GOT3 (cell line): ENCODE results near the gene TBX19.

Source experiments
- DNase-seq: peaks from one replicate; lab custom pipeline; 2025; ENCODE audit warnings: mixed read lengths; lab: John Stamatoyannopoulos, UW

The TBX19 gene

GRCh38 chr1:168281603-168282325 is 1.1 kb downstream of the TBX19 start:
- no peak for DNase-seq

- no peak for DNase-seq
Observed at GRCh38 chr1:168285521-168285790, 4.8 kb downstream of the TBX19 start.

- no peak for DNase-seq
Observed at GRCh38 chr1:168285971-168286927, 5.6 kb downstream of the TBX19 start.

GRCh38 chr1:168287237-168287664 is 6.6 kb downstream of the TBX19 start:
- DNase-seq: no peak

- DNase-seq: no peak
Observed at GRCh38 chr1:168288311-168289052, 7.8 kb downstream of the TBX19 start.

GRCh38 chr1:168291222-168291837 is 10.7 kb downstream of the TBX19 start:
- DNase-seq: no peak

- DNase-seq: no peak
Observed at GRCh38 chr1:168293356-168293755, 12.7 kb downstream of the TBX19 start.

- no peak for DNase-seq
Observed at GRCh38 chr1:168295411-168296114, 14.9 kb downstream of the TBX19 start.

GRCh38 chr1:168297019-168297730 is 16.5 kb downstream of the TBX19 start:
- no peak for DNase-seq

GRCh38 chr1:168298446-168298845 is 17.8 kb downstream of the TBX19 start:
- DNase-seq: no peak

GRCh38 chr1:168300626-168301025 is 19.9 kb downstream of the TBX19 start:
- DNase-seq: no peak

- DNase-seq: no peak
Observed at GRCh38 chr1:168301664-168302320, 21.1 kb downstream of the TBX19 start.

- no peak for DNase-seq
Observed at GRCh38 chr1:168303716-168304540, 23.3 kb downstream of the TBX19 start.

- no peak for DNase-seq
Observed at GRCh38 chr1:168304865-168305264, 24.2 kb downstream of the TBX19 start.

- DNase-seq: no peak
Observed at GRCh38 chr1:168312718-168313604, 32.3 kb downstream of the TBX19 start.

GRCh38 chr1:168316142-168316541 is 35.5 kb downstream of the TBX19 start:
- no peak for DNase-seq

- DNase-seq: no peak
Observed at GRCh38 chr1:168317309-168317708, 36.6 kb downstream of the TBX19 start.

GRCh38 chr1:168319691-168320090 is 39.0 kb downstream of the TBX19 start:
- no peak for DNase-seq
